SW480 (cell line): ENCODE measurements around the gene SNAP29.
"Not testable (repeated sequence)": the region's sequence is repeated elsewhere in the genome, so short reads cannot be mapped to it uniquely, and the experiment has no call there.

Experiments
- DNase-seq: peaks from one replicate; pipeline ENCODE4 v3.0.0-alpha.2; 2016; ENCODE audit warnings: low spot score

Gene SNAP29

GRCh38 chr22:20901093-20902033 is 42.6 kb downstream of the SNAP29 start:
- not testable (repeated sequence) for DNase-seq

DNA sequence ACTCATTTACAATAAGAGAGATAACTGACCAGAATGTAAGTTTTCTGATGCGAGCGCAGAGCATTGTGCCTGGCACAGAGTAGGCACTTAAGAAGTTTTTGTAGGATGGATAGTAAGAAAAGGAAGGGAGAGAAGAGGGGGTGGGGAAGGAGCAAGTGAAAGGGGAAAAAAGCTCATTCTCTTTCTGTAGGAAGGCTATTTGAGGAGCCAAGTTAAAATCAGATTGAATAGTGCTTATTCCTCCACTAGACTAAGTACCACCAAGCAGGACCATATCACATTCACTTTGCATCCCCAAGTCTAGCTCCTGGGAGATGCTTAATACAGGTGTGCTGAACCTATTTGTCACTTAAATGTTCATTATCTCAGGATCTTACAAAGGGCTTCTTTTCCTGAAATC is 44.3 kb downstream of the SNAP29 start:
- no peak for DNase-seq

GRCh38 chr22:20904008-20904979 is 45.5 kb downstream of the SNAP29 start:
- peak; percentile 23 for DNase-seq

- no peak for DNase-seq
Measured at GRCh38 chr22:20904980-20905355, 46.2 kb downstream of the SNAP29 start.

- no peak for DNase-seq
Measured at GRCh38 chr22:20905415-20906386, 46.9 kb downstream of the SNAP29 start.

GRCh38 chr22:20906387-20906767 is 47.6 kb downstream of the SNAP29 start:
- no peak for DNase-seq

DNA sequence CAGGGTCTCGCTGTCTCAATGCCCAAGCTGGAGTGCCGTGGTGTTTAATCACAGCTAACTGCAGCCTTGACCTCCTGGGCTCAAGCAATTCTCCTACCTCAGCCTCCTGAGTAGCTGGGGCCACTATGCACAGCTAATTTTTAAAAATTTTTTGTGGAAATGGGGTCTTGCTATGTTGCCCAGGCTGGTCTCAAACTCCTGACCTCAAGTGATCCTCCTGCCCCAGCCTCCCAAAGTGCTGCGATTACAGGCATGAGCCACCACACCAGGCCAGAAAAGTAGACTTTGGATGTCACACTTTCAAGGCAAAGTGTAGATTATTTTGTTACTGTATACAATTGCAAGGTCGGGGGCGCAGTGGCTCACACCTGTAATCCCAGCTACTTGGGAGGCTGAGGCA is 49.9 kb downstream of the SNAP29 start:
- DNase-seq, result not testable (repeated sequence)

- no peak for DNase-seq
Measured at GRCh38 chr22:20909543-20910303, 50.9 kb downstream of the SNAP29 start.

DNA sequence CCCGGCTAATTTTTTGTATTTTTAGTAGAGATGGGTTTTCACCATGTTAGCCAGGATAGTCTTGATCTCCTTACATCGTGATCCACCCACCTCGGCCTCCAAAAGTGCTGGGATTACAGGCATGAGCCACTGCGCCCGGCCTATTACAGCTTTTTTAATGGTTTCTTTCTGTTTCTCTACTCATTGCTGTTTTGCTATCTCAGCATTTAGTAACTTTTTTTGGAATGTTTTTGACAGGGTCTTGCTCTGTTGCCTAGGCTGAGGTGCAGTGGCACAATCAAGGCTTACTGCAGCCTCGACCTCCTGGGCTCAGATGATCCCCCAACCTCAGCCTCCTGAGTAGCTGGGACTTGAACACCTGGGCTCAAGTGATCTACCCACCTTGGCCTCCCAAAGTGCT is 53.7 kb downstream of the SNAP29 start:
- no peak for DNase-seq

- DNase-seq, result peak; percentile 95
Measured at GRCh38 chr22:20916916-20917810, 58.4 kb downstream of the SNAP29 start, which contains the start of gene CRKL. CRKL (plus strand) TSS chr22:20917407; CDS start chr22:20917935, 528 bp downstream.

DNA sequence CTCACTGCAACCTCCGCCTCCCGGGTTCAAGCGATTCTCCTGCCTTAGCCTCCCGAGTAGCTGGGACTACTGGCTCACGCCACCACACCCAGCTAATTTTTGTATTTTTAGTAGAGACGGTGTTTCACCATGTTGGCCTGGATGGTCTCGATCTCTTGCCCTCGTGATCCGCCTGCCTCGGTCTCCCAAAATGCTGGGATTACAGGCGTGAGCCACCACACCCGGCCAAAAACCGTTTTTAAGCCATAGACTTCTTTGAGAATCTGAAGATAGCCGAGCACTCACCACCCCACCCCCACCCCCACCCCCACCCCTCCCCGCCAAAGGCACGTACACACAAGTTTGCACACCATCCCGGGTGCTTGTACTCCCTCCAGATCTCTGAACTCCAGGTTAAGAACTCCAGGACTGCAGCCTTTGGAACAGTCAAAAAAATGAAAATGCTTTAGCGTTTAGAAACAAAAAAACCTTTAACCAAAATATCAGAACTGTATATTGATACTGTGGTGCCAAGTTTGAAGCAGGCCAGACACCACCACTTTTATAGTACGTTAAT is 59.9 kb downstream of the SNAP29 start:
- no peak for DNase-seq

GRCh38 chr22:20919718-20920117 is 60.9 kb downstream of the SNAP29 start:
- DNase-seq, result no peak

- DNase-seq, result no peak
Measured at GRCh38 chr22:20920881-20921203, 62.0 kb downstream of the SNAP29 start.

GRCh38 chr22:20922141-20922751 is 63.4 kb downstream of the SNAP29 start:
- no peak for DNase-seq

GRCh38 chr22:20926243-20926642 is 67.4 kb downstream of the SNAP29 start:
- no peak for DNase-seq

DNA sequence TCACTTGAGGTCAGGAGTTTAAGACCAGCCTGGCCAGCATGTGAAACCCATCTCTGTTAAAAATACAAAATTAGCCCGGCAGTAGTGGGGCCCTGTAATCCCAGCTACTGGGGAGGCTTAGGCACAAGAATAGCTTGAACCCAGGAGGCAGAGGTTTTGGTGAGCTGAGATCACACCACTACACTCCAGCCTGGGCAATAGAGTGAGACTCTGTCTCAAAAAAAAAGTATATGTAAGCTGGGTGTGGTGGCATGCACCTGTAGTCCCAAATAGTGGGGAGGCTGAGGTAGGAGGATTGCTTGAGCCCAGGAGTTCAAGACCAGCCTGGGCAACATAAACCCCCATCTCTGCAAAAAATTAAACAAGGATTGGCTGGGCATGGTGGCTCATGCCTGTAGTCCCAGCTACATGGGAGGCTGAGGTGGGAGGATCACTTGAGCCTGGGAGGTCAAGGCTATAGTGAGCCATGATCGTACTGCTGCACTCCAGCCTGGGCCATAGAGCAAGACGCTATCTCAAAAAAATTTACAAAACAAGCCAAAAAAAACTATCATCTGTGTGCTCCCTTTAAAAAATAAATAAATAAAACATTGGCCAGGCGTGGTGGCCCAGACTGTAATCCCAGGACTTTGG is 69.2 kb downstream of the SNAP29 start:
- no peak for DNase-seq

DNA sequence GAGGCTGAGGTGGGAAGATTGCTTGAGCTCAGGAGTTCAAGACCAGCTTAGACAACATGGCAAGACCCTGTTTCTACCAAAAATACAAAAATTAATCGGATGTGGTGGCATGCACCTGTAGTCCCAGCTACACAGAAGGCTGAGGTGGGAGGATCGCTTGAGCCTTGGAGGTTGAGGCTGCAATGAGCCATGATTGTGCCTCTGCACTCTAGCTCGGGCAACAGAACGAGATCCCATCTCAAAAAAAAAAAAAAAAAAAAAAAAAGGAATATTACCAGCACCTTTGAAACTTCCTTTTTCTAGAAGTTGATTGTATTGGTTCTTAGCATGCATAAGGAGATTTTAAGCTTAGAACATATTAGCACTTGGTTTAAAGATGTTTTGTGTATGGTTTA is 69.8 kb downstream of the SNAP29 start:
- no peak for DNase-seq

- no peak for DNase-seq
Measured at GRCh38 chr22:20930004-20930403, 71.2 kb downstream of the SNAP29 start.
